Keratinocyte (primary cell): ENCODE measurements around the gene TRIP13. TPM values are rescaled to one million over a fixed set of nuclear protein-coding genes. Genes with fewer than 3 reads are reported as not detected.

Experiments used
- DNase-seq: peaks from one replicate; pipeline ENCODE4 v3.0.0-alpha.2; 2011; ENCODE audit warnings: low read depth, missing footprints, low spot score
- FAIRE-seq: peaks from 2 replicates; lab custom pipeline; 2011; peaks lifted over from hg19 to GRCh38; lab: Jason Lieb, UNC
- H2AFZ ChIP-seq: 2 replicates; pipeline ENCODE4 v1.6.0; 2012; ENCODE audit warnings: low read length, control low read depth, inconsistent platforms; ENCODE audit not compliant: control insufficient read depth
- H3K27ac ChIP-seq: 2 replicates; pipeline ENCODE4 v1.5.1; 2011; ENCODE audit warnings: low read length; ENCODE audit not compliant: control insufficient read depth, insufficient read depth
- H3K27me3 ChIP-seq: 3 replicates; pipeline ENCODE4 v1.6.0; 2011; ENCODE audit warnings: low read length; ENCODE audit not compliant: control insufficient read depth, insufficient read depth; ENCODE audit errors: extremely low read depth
- H3K36me3 ChIP-seq, 2 experiments: 2 replicates in 1 of 2; 3 replicates in 1 of 2; pipeline ENCODE4 v1.5.1; 2011; ENCODE audit warnings: low read length in 2 of 2, mild to moderate bottlenecking in 1 of 2; ENCODE audit not compliant: control insufficient read depth in 2 of 2, insufficient read depth in 2 of 2; ENCODE audit errors: extremely low read depth in 1 of 2
- H3K4me1 ChIP-seq: 3 replicates; pipeline ENCODE4 v1.5.1; 2011; ENCODE audit warnings: low read length; ENCODE audit not compliant: control insufficient read depth, insufficient read depth; ENCODE audit errors: extremely low read depth
- H3K4me2 ChIP-seq: 3 replicates; pipeline ENCODE4 v1.6.0; 2011; ENCODE audit warnings: low read depth, low read length; ENCODE audit not compliant: control insufficient read depth, insufficient read depth; ENCODE audit errors: extremely low read depth
- H3K4me3 ChIP-seq, 3 experiments: fragments of 200-600 bp in 1 of 3; sonication (generic) in 1 of 3; 2 replicates in 2 of 3; 3 replicates in 1 of 3; pipeline ENCODE4 v1.5.1; 2011 to 2016; ENCODE audit warnings: low read length in 3 of 3, mild to moderate bottlenecking in 3 of 3, control low read depth in 2 of 3, inconsistent platforms in 1 of 3, low read depth in 1 of 3, mixed read lengths in 1 of 3, mixed run types in 1 of 3, moderate library complexity in 1 of 3; ENCODE audit not compliant: control insufficient read depth in 2 of 3, insufficient read depth in 2 of 3; ENCODE audit errors: extremely low read depth in 1 of 3
- H3K79me2 ChIP-seq: 2 replicates; pipeline ENCODE4 v1.6.0; 2012; ENCODE audit warnings: low read length; ENCODE audit not compliant: control insufficient read depth, insufficient read depth
- H3K9ac ChIP-seq: 3 replicates; pipeline ENCODE4 v1.6.0; 2011; ENCODE audit warnings: low read length; ENCODE audit not compliant: control insufficient read depth, insufficient read depth; ENCODE audit errors: extremely low read depth
- H3K9me1 ChIP-seq: 3 replicates; pipeline ENCODE4 v1.6.0; 2011; ENCODE audit warnings: low read length; ENCODE audit not compliant: control insufficient read depth, insufficient read depth; ENCODE audit errors: extremely low read depth
- H3K9me3 ChIP-seq: 2 replicates; pipeline ENCODE4 v1.5.1; 2012; ENCODE audit warnings: low read depth, low read length; ENCODE audit not compliant: control insufficient read depth
- H4K20me1 ChIP-seq: 3 replicates; pipeline ENCODE4 v1.6.0; 2011; ENCODE audit warnings: low read length; ENCODE audit not compliant: control insufficient read depth, insufficient read depth; ENCODE audit errors: extremely low read depth
- CTCF ChIP-seq, 3 experiments: IDR thresholded peaks in 1 of 3; conservative IDR thresholded peaks in 1 of 3; optimal IDR thresholded peaks in 1 of 3; 2 replicates in 2 of 3; 3 replicates in 1 of 3; pipeline versions ENCODE3 to v1.5.1; 2011; ENCODE audit warnings: low read length in 3 of 3, mild to moderate bottlenecking in 3 of 3, moderate library complexity in 2 of 3, control low read depth in 1 of 3, inconsistent platforms in 1 of 3; ENCODE audit not compliant: insufficient read depth in 2 of 3; ENCODE audit errors: extremely low read depth in 1 of 3
- EZH2 ChIP-seq: IDR thresholded peaks from one replicate; pipeline ENCODE4 v1.6.1; 2012; ENCODE audit warnings: inconsistent platforms, mild to moderate bottlenecking, low read length, moderate library complexity
- dilution Hi-C: fragments of 300-500 bp; cut with MboI; formaldehyde crosslinking; loops from one replicate; pipeline ENCODE4 v1.7.0; 2020; ENCODE audit warnings: low sequenced_read_pairs; ENCODE audit not compliant: extremely low pct_ligation_motif_present
- polyA plus RNA-seq, 5 experiments: library from polyadenylated mRNA; depleted of rRNA in 3 of 5; stranded (reverse) in 3 of 5; stranded (forward) in 1 of 5; unstranded in 1 of 5; fragments of >200 nt; gene quantifications; 1 replicate in 1 of 5; 2 replicates in 3 of 5; 3 replicates in 1 of 5; pipeline versions ENCODE4 v1.2.1 to v1.2.3, GENCODE V29; 2011 to 2012; ENCODE audit warnings: missing spikeins in 2 of 5, low read depth in 1 of 5, low replicate concordance in 1 of 5

TRIP13 gene
- polyA plus RNA-seq, 1 donor (not counting 4 experiments of a cell fraction or from before 2014, with no cell fraction given): 37.8 TPM

DNA sequence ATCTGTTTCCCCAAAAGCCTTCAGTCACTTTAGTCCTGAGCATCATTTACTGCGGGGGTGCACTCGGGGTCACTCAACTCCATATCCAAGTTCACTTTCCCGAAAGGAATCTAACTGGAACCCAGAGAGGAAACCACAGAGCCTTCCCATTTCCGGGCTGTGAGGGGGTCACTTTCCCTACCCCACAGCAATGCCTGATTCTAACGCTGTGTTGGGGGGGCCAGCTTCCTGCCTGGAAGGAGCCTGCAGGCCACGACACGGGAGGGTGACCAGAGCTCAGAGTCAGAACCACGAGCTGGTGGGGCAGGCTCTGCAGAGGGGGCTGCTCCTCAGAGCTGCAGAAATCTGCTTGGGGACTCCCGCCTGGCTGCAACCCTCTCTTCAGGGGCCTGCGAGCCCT lies 20.4 kb upstream of the TRIP13 start:
- peaks cover 36 to 44% of the 10 kb centered on the region in 2 experiments for H3K36me3 ChIP-seq
- no peaks in the 10 kb centered on the region for H3K79me2 ChIP-seq
- no peak overlapping the region for H3K4me2 ChIP-seq
- FAIRE-seq: no peak
- no peaks in the 10 kb centered on the region for H3K4me1 ChIP-seq
- no peaks in the 10 kb centered on the region for H3K9me3 ChIP-seq
- no peaks in the 10 kb centered on the region for H3K9me1 ChIP-seq
- H3K27ac ChIP-seq: no peak overlapping the region
- no peak overlapping the region for H2AFZ ChIP-seq
- H3K4me3 ChIP-seq: no peak overlapping the region
- DNase-seq: no peak
- peaks cover 3% of the 10 kb centered on the region for H4K20me1 ChIP-seq
- dilution Hi-C loops: no loop called here
- H3K9ac ChIP-seq: no peak overlapping the region
- no peaks in the 10 kb centered on the region for H3K27me3 ChIP-seq
- no peak for TF ChIP-seq EZH2
- TF ChIP-seq CTCF (optimal IDR thresholded peaks at IDR 0.05 in 1 of 3, IDR thresholded peaks at IDR 0.05 in 1 of 3, conservative IDR thresholded peaks at IDR 0.05 in 1 of 3; ENCODE audit: extremely low read depth in 1 of 3, insufficient read depth in 2 of 3, low read length in 3 of 3): no peak

DNA sequence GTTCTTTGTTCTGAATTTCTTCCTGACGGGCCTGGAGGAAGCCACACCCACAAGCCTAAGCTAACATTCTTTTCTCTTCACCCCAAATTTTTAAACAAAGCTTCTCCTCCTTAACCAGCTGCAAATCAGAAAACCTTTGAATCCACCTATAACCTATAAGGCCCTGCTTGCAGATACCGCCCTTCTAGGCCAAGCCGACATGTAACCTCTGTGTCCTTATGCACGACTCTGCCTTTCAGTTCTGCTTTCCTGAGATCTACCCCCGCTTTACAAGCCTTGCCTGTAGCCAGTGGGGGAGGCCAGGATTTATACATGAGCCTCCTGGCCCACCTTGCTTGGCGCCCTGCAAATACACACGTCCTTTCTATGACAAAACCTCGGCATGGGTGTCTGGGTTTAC lies 19.4 kb upstream of the TRIP13 start:
- Histone ChIP-seq H2AFZ (no peak overlapping the region), H3K9ac (no peak overlapping the region), H3K9me3 (no peaks in the 10 kb centered on the region), H3K27ac (no peak overlapping the region), H3K79me2 (no peaks in the 10 kb centered on the region), H3K9me1 (no peaks in the 10 kb centered on the region), H3K4me2 (no peak overlapping the region), H3K36me3 (peaks cover 40 to 44% of the 10 kb centered on the region in 2 experiments), H4K20me1 (peaks cover 3% of the 10 kb centered on the region), H3K4me1 (no peaks in the 10 kb centered on the region), H3K4me3 (no peak overlapping the region), H3K27me3 (no peaks in the 10 kb centered on the region)
- FAIRE-seq (no peak), DNase-seq (no peak)
- dilution Hi-C loops: no loop called here
- TF ChIP-seq CTCF (optimal IDR thresholded peaks at IDR 0.05 in 1 of 3, IDR thresholded peaks at IDR 0.05 in 1 of 3, conservative IDR thresholded peaks at IDR 0.05 in 1 of 3; ENCODE audit: extremely low read depth in 1 of 3, insufficient read depth in 2 of 3, low read length in 3 of 3) (no peak), EZH2 (no peak)
